CD4-positive, alpha-beta T cell (primary cell): ENCODE data around the gene PLA2R1. TPM values are rescaled to one million over a fixed set of nuclear protein-coding genes. Genes with fewer than 3 reads are reported as not detected.

Experiments used
- ATAC-seq: fragments of 200-7000 bp; cut with Tn5 transposase; one replicate; pipeline ENCODE4 v1.10.0; 2022; ENCODE audit warnings: mild to moderate bottlenecking; ENCODE audit not compliant: poor library complexity
- CTCF ChIA-PET: fragments of 350-600 bp; sonication (Branson Sonifier 250); formaldehyde crosslinking; loops from one replicate; lab custom pipeline; 2021; ENCODE audit warnings: antibody characterized with exemption, inconsistent platforms; lab: Charles Lee
- POLR2A ChIA-PET: fragments of 350-600 bp; sonication (Branson Sonifier 250); formaldehyde crosslinking; loops from one replicate; lab custom pipeline; 2021; ENCODE audit warnings: antibody characterized with exemption, inconsistent platforms; lab: Charles Lee
- DNase-seq, 14 experiments: peaks; one replicate each; pipeline ENCODE4 v3.0.0-alpha.2; 2013 to 2020; ENCODE audit warnings: mixed read lengths in 2 of 14
- H3K27ac ChIP-seq, 2 donors: one replicate each; pipeline versions ENCODE4 v1.5.1 to v1.7.0; 2013; ENCODE audit warnings: low read length in 2 of 2, low read depth in 1 of 2, mild to moderate bottlenecking in 1 of 2
- H3K27me3 ChIP-seq, 2 experiments: 1 replicate in 1 of 2; 2 replicates in 1 of 2; pipeline versions ENCODE4 v1.6.1 to v1.7.0; 2013; ENCODE audit warnings: low read length in 2 of 2, control low read depth in 1 of 2, mild to moderate bottlenecking in 1 of 2, moderate library complexity in 1 of 2; ENCODE audit not compliant: insufficient read depth in 2 of 2, control insufficient read depth in 1 of 2
- H3K36me3 ChIP-seq: one replicate; pipeline ENCODE4 v1.6.1; 2013; ENCODE audit warnings: low read length, control low read depth; ENCODE audit not compliant: insufficient read depth
- H3K4me1 ChIP-seq: one replicate; pipeline ENCODE4 v1.6.1; 2013; ENCODE audit warnings: low read length, control low read depth; ENCODE audit not compliant: insufficient read depth
- H3K4me3 ChIP-seq: one replicate; pipeline ENCODE4 v1.5.1; 2013; ENCODE audit warnings: mild to moderate bottlenecking, low read length, moderate library complexity
- H3K9me3 ChIP-seq, 2 experiments: 1 replicate in 1 of 2; 2 replicates in 1 of 2; pipeline versions ENCODE4 v1.6.1 to v1.7.0; 2013; ENCODE audit warnings: low read length in 2 of 2, mild to moderate bottlenecking in 2 of 2, control low read depth in 1 of 2, moderate library complexity in 1 of 2; ENCODE audit not compliant: control insufficient read depth in 1 of 2, insufficient read depth in 1 of 2
- H3K27ac Mint-ChIP-seq: one replicate; pipeline ENCODE4 v1.8.0; 2020; ENCODE audit warnings: mixed read lengths
- H3K27me3 Mint-ChIP-seq: one replicate; pipeline ENCODE4 v1.8.0; 2021; ENCODE audit warnings: mixed read lengths
- H3K36me3 Mint-ChIP-seq: one replicate; pipeline ENCODE4 v1.8.0; 2021; ENCODE audit warnings: low read depth, mixed read lengths
- H3K4me1 Mint-ChIP-seq: one replicate; pipeline ENCODE4 v1.8.0; 2021; ENCODE audit warnings: low read depth, mixed read lengths
- H3K4me3 Mint-ChIP-seq: one replicate; pipeline ENCODE4 v1.8.0; 2020; ENCODE audit warnings: mild to moderate bottlenecking, mixed read lengths
- H3K9me3 Mint-ChIP-seq: one replicate; pipeline ENCODE4 v1.8.0; 2020; ENCODE audit warnings: mixed read lengths
- CTCF ChIP-seq: fragments of 200-600 bp; IDR thresholded peaks from one replicate; pipeline ENCODE4 v1.8.0; 2022; ENCODE audit warnings: antibody characterized with exemption, mild to moderate bottlenecking
- intact Hi-C, 2 experiments: fragments of 100-400 bp; cut with DNase I in 1 of 2; cut with micrococcal nuclease in 1 of 2; formaldehyde crosslinking; loops; one replicate each; pipeline versions ENCODE4 v1.15.1 to v1.9.0; 2023 to 2025; cut with DNase I, micrococcal nuclease
- total RNA-seq, 174 experiments: library from RNA in 2 of 174; stranded (reverse) in 2 of 174; gene quantifications; one replicate each; pipeline ENCODE4 v1.2.3 and lab custom pipeline; 2021 to 2026

Gene PLA2R1
- total RNA-seq, 2 experiments from 2014 or later = not detected

- Histone ChIP-seq H3K9me3 (peaks cover 0 to 3% of the 10 kb centered on the region in 2 experiments), H3K27ac (no peak overlapping the region), H3K4me3 (no peak overlapping the region), H3K27me3 (peaks cover 0 to 3% of the 10 kb centered on the region in 2 experiments), H3K36me3 (no peaks in the 10 kb centered on the region), H3K4me1 (no peaks in the 10 kb centered on the region)
- no peak for TF ChIP-seq CTCF
- Mint-ChIP-seq H3K4me3 (no peak overlapping the region), H3K27me3 (peaks cover 5% of the 10 kb centered on the region), H3K36me3 (no peaks in the 10 kb centered on the region), H3K27ac (no peak overlapping the region), H3K4me1 (no peaks in the 10 kb centered on the region), H3K9me3 (no peaks in the 10 kb centered on the region)
- intact Hi-C loops = no loop called here
- no peak for DNase-seq
- no peak for ATAC-seq
- CTCF ChIA-PET = no interaction called here
- POLR2A ChIA-PET = no interaction called here
These were observed 11.0 kb downstream of the PLA2R1 start for GRCh38 chr2:160051371-160051800.

- no peaks in the 10 kb centered on the region for H3K27me3 ChIP-seq
- peaks cover 5% of the 10 kb centered on the region for H3K27me3 Mint-ChIP-seq
- no peaks in the 10 kb centered on the region for H3K36me3 ChIP-seq
- H3K4me1 ChIP-seq = no peaks in the 10 kb centered on the region
- no peaks in the 10 kb centered on the region for H3K9me3 ChIP-seq
- no peak overlapping the region for H3K27ac ChIP-seq
- no peak for TF ChIP-seq CTCF
- no peaks in the 10 kb centered on the region for H3K4me1 Mint-ChIP-seq
- H3K36me3 Mint-ChIP-seq = no peaks in the 10 kb centered on the region
- intact Hi-C loops = no loop called here
- H3K4me3 ChIP-seq = no peak overlapping the region
- H3K27ac Mint-ChIP-seq = no peak overlapping the region
- ChIA-PET CTCF (no interaction called here), POLR2A (no interaction called here)
- H3K4me3 Mint-ChIP-seq = no peak overlapping the region
- DNase-seq = no peak
- ATAC-seq = no peak
- H3K9me3 Mint-ChIP-seq = no peaks in the 10 kb centered on the region
These were observed 12.3 kb downstream of the PLA2R1 start for GRCh38 chr2:160050147-160050546.

- H3K4me1 ChIP-seq = no peaks in the 10 kb centered on the region
- ChIA-PET CTCF (no interaction called here), POLR2A (no interaction called here)
- no peaks in the 10 kb centered on the region for H3K9me3 Mint-ChIP-seq
- intact Hi-C loops = no loop called here
- no peak overlapping the region for H3K27ac ChIP-seq
- ATAC-seq (no peak), DNase-seq (no peak)
- no peaks in the 10 kb centered on the region for H3K36me3 ChIP-seq
- H3K27ac Mint-ChIP-seq = no peak overlapping the region
- H3K4me3 ChIP-seq = no peak overlapping the region
- no peaks in the 10 kb centered on the region for H3K36me3 Mint-ChIP-seq
- no peaks in the 10 kb centered on the region for H3K27me3 Mint-ChIP-seq
- H3K27me3 ChIP-seq = peaks cover 0 to 3% of the 10 kb centered on the region in 2 experiments
- H3K9me3 ChIP-seq = no peaks in the 10 kb centered on the region
- no peak overlapping the region for H3K4me3 Mint-ChIP-seq
- no peaks in the 10 kb centered on the region for H3K4me1 Mint-ChIP-seq
- TF ChIP-seq CTCF = no peak
These were observed 16.7 kb downstream of the PLA2R1 start for GRCh38 chr2:160045703-160046210.
